GM13977 (cell line): ENCODE data around the gene CDH4.

ENCODE experiments used
- DNase-seq: peaks from one replicate; pipeline ENCODE4 v3.0.0; 2012; ENCODE audit warnings: low spot score
- CTCF ChIP-seq: IDR thresholded peaks from 2 replicates; pipeline ENCODE4 v1.5.1; 2012; ENCODE audit warnings: mild to moderate bottlenecking, control low read depth; ENCODE audit not compliant: insufficient read depth; ENCODE audit errors: extremely low read depth, missing control alignments
- in situ Hi-C: fragments of 300-500 bp; cut with MboI; formaldehyde crosslinking; loops from one replicate; pipeline ENCODE4 v1.12.0; 2022; ENCODE audit warnings: low sequenced_read_pairs, low pct_unique_long_range_greater_than_20kb, mixed read lengths, inconsistent platforms; ENCODE audit not compliant: unreplicated experiment

Gene CDH4

GRCh38 chr20:61785567-61785816, 533.4 kb downstream of the CDH4 start:
- in situ Hi-C loops = no loop called here
- TF ChIP-seq CTCF = no peak

GRCh38 chr20:61786230-61786629, 534.2 kb downstream of the CDH4 start:
- TF ChIP-seq CTCF = no peak
- in situ Hi-C loops = no loop called here
- no peak for DNase-seq

More at GRCh38 chr20:61785567-61785816, 533.4 kb downstream of the CDH4 start:
- DNase-seq = no peak

GRCh38 chr20:61788343-61788742, 536.3 kb downstream of the CDH4 start:
- no peak for DNase-seq
- in situ Hi-C loops = no loop called here
- no peak for TF ChIP-seq CTCF

GRCh38 chr20:61789329-61789728, 537.3 kb downstream of the CDH4 start:
- in situ Hi-C loops = no loop called here
- DNase-seq = no peak
- no peak for TF ChIP-seq CTCF

- in situ Hi-C loops = no loop called here
- TF ChIP-seq CTCF = no peak
- no peak for DNase-seq
Measured at GRCh38 chr20:61790116-61790827, 538.2 kb downstream of the CDH4 start.

- DNase-seq = no peak
- in situ Hi-C loops = no loop called here
- TF ChIP-seq CTCF = no peak
Measured at GRCh38 chr20:61791995-61792394, 539.9 kb downstream of the CDH4 start.
